Chondrocyte (in vitro differentiated cells): ENCODE data around the gene TSPAN8. TPM values are rescaled to one million over a fixed set of nuclear protein-coding genes. Genes with fewer than 3 reads are reported as not detected.
"Not testable (repeated sequence)": the region's sequence is repeated elsewhere in the genome, so short reads cannot be mapped to it uniquely, and the experiment has no call there.

Experiments
- DNase-seq: peaks from one replicate; pipeline ENCODE4 v3.0.0; 2021; ENCODE audit warnings: mixed read lengths, low spot score
- H3K27ac Mint-ChIP-seq: one replicate; pipeline ENCODE4 v1.8.0; 2021; ENCODE audit warnings: mild to moderate bottlenecking, moderate library complexity, mixed read lengths; ENCODE audit not compliant: unreplicated experiment
- H3K27me3 Mint-ChIP-seq: 2 replicates; pipeline ENCODE4 v1.8.0; 2021; ENCODE audit warnings: low read depth, mixed read lengths
- H3K36me3 Mint-ChIP-seq: 2 replicates; pipeline ENCODE4 v1.8.0; 2021; ENCODE audit warnings: low read depth, mixed read lengths
- H3K4me1 Mint-ChIP-seq: 2 replicates; pipeline ENCODE4 v1.8.0; 2021; ENCODE audit warnings: low read depth, mild to moderate bottlenecking, mixed read lengths
- H3K4me3 Mint-ChIP-seq: one replicate; pipeline ENCODE4 v1.8.0; 2021; ENCODE audit warnings: mild to moderate bottlenecking, moderate library complexity, mixed read lengths; ENCODE audit not compliant: unreplicated experiment
- H3K9me3 Mint-ChIP-seq: 2 replicates; pipeline ENCODE4 v1.8.0; 2021; ENCODE audit warnings: low read depth, mixed read lengths
- total RNA-seq: library from RNA; stranded (reverse); gene quantifications from 3 replicates; pipeline ENCODE4 v1.2.1, GENCODE V29; 2021
- TF ChIP-seq, protein P1 (sequence below): fragments of 200-600 bp; sonication (generic); IDR thresholded peaks from 2 replicates; pipeline ENCODE4 v1.5.0; 2021; ENCODE audit warnings: antibody characterized with exemption, mild to moderate bottlenecking, moderate library complexity

The TSPAN8 gene
- total RNA-seq, 1 donor from 2014 or later, result 0.22 TPM

DNA sequence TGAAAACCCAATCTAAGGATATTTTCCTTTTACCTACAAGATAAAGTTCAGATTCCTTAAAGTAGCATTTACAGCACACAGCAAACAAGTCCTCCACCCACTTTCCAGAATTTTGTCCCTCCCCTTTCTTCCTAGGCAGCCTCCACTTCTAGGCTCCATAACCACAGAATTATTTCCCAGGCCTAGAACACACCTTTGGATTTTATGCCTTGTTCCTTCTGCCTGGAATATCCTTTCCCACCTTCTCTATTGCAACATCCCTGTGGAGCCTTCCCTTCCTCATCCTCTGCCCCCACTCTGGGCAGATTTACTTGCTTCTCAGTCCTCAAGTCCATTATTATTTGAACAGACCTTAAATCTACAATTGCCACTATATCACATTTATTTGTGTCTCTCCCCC lies 2.1 kb upstream of the TSPAN8 start:
- Mint-ChIP-seq H3K4me1 (peaks cover 14% of the 10 kb centered on the region), H3K36me3 (no peaks in the 10 kb centered on the region), H3K27me3 (peaks cover 3% of the 10 kb centered on the region), H3K9me3 (no peaks in the 10 kb centered on the region), H3K4me3 (no peak overlapping the region), H3K27ac (no peak overlapping the region)
- TF ChIP-seq, protein P1, sequence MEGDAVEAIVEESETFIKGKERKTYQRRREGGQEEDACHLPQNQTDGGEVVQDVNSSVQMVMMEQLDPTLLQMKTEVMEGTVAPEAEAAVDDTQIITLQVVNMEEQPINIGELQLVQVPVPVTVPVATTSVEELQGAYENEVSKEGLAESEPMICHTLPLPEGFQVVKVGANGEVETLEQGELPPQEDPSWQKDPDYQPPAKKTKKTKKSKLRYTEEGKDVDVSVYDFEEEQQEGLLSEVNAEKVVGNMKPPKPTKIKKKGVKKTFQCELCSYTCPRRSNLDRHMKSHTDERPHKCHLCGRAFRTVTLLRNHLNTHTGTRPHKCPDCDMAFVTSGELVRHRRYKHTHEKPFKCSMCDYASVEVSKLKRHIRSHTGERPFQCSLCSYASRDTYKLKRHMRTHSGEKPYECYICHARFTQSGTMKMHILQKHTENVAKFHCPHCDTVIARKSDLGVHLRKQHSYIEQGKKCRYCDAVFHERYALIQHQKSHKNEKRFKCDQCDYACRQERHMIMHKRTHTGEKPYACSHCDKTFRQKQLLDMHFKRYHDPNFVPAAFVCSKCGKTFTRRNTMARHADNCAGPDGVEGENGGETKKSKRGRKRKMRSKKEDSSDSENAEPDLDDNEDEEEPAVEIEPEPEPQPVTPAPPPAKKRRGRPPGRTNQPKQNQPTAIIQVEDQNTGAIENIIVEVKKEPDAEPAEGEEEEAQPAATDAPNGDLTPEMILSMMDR, result no peak
- no peak for DNase-seq

DNA sequence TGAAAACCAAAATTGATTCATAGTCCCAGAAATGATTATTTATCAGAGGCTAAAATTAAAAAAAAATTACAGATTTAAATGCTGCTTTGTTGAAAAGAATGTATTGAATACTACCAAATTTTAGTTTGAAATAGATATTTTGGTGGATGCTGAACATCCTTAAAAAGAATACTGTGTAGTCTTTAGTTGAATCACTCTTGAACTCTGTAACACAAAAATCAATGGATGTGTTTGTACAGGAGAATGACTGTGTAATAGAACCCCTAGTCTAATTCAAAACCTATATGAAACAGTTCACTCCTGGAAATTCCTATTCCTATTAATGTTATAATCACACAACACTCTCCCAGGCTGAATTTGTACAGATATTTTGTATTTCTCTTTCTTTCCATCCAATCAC lies 1.5 kb upstream of the TSPAN8 start:
- H3K27ac Mint-ChIP-seq, result no peak overlapping the region
- no peaks in the 10 kb centered on the region for H3K9me3 Mint-ChIP-seq
- no peak overlapping the region for H3K4me3 Mint-ChIP-seq
- H3K27me3 Mint-ChIP-seq, result peaks cover 3% of the 10 kb centered on the region
- no peaks in the 10 kb centered on the region for H3K36me3 Mint-ChIP-seq
- no peak for DNase-seq
- TF ChIP-seq, protein P1, result no peak
- H3K4me1 Mint-ChIP-seq, result peaks cover 14% of the 10 kb centered on the region

GRCh38 chr12:71158361-71158882 lies 623 bp upstream of the TSPAN8 start:
- Mint-ChIP-seq H3K27me3 (peaks cover 3% of the 10 kb centered on the region), H3K4me1 (peaks cover 14% of the 10 kb centered on the region), H3K9me3 (no peaks in the 10 kb centered on the region), H3K27ac (no peak overlapping the region), H3K4me3 (no peak overlapping the region), H3K36me3 (no peaks in the 10 kb centered on the region)
- no peak for DNase-seq
- TF ChIP-seq, protein P1, result no peak

DNA sequence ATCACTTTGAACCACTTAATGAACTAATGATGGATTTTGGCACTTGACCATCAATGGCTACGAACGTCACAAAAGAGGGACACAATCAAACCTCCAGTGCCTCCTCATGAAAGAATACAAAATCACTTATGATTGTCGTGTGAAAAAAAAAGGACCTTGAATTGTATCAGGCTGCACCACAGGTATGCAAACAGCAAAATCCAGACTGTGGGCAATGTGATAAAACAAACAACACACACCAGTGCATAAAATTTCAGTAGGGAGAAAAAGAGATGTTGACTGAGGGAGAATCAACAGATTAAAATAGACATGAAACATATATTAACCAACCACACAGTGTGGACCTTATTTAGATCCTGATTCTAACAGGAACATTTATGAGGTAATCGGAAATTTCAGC lies 2.6 kb downstream of the TSPAN8 start:
- TF ChIP-seq, protein P1, result no peak
- Mint-ChIP-seq H3K4me1 (peaks cover 14% of the 10 kb centered on the region), H3K9me3 (peaks cover 5% of the 10 kb centered on the region), H3K27ac (no peak overlapping the region), H3K27me3 (peaks cover 3% of the 10 kb centered on the region), H3K36me3 (no peaks in the 10 kb centered on the region), H3K4me3 (no peak overlapping the region)
- no peak for DNase-seq

GRCh38 chr12:71152851-71153250 lies 4.9 kb downstream of the TSPAN8 start:
- H3K36me3 Mint-ChIP-seq, result no peaks in the 10 kb centered on the region
- H3K4me1 Mint-ChIP-seq, result peaks cover 6% of the 10 kb centered on the region
- TF ChIP-seq, protein P1, result no peak
- H3K9me3 Mint-ChIP-seq, result peaks cover 8% of the 10 kb centered on the region
- DNase-seq, result no peak
- H3K4me3 Mint-ChIP-seq, result no peak overlapping the region
- H3K27me3 Mint-ChIP-seq, result no peaks in the 10 kb centered on the region
- H3K27ac Mint-ChIP-seq, result no peak overlapping the region

- not testable (repeated sequence) for H3K4me3 Mint-ChIP-seq, H3K9me3 Mint-ChIP-seq, H3K27ac Mint-ChIP-seq, DNase-seq, H3K36me3 Mint-ChIP-seq, H3K4me1 Mint-ChIP-seq, H3K27me3 Mint-ChIP-seq
Observed at GRCh38 chr12:71150041-71150440, 7.8 kb downstream of the TSPAN8 start.
